DND-41 (cell line): ENCODE data around the gene MRPL53.
A peak's percentile ranks its signal among the peaks of the same experiment; 100 is the strongest.

Experiments
- ATAC-seq: fragments of 200-7000 bp; cut with Tn5 transposase; 3 replicates; pipeline ENCODE4 v1.9.1; 2021; ENCODE audit warnings: low read depth; ENCODE audit not compliant: insufficient read depth
- DNase-seq: peaks from one replicate; pipeline ENCODE4 v3.0.0-alpha.2; 2020
- H2AFZ ChIP-seq: 2 replicates; pipeline ENCODE4 v1.6.0; 2012; ENCODE audit warnings: low read depth, low read length
- H3K27ac ChIP-seq: 2 replicates; pipeline ENCODE4 v1.5.1; 2012; ENCODE audit warnings: low read length, inconsistent platforms
- H3K27me3 ChIP-seq: fragments of 200-600 bp; sonication (generic); 2 replicates; pipeline ENCODE4 v1.6.0; 2012; ENCODE audit warnings: low read length, mild to moderate bottlenecking, inconsistent platforms; ENCODE audit not compliant: insufficient read depth, poor library complexity
- H3K36me3 ChIP-seq: 2 replicates; pipeline ENCODE4 v1.5.1; 2012; ENCODE audit warnings: low read length, inconsistent platforms; ENCODE audit not compliant: insufficient read depth
- H3K4me1 ChIP-seq: 2 replicates; pipeline ENCODE4 v1.5.1; 2012; ENCODE audit warnings: mild to moderate bottlenecking, low read length; ENCODE audit not compliant: insufficient read depth
- H3K4me2 ChIP-seq: 2 replicates; pipeline ENCODE4 v1.6.0; 2012; ENCODE audit warnings: mild to moderate bottlenecking, moderate library complexity, low read length, inconsistent platforms; ENCODE audit not compliant: insufficient read depth
- H3K4me3 ChIP-seq, 2 experiments: fragments of 200-600 bp in 1 of 2; shearing (Covaris generic) in 1 of 2; 2 replicates each; pipeline ENCODE4 v1.5.1; 2012 to 2016; ENCODE audit warnings: inconsistent platforms in 2 of 2, low read length in 2 of 2, mild to moderate bottlenecking in 2 of 2, low read depth in 1 of 2, moderate library complexity in 1 of 2
- H3K79me2 ChIP-seq: 2 replicates; pipeline ENCODE4 v1.6.0; 2012; ENCODE audit warnings: low read length, inconsistent platforms; ENCODE audit not compliant: insufficient read depth
- H3K9ac ChIP-seq: 2 replicates; pipeline ENCODE4 v1.6.0; 2012; ENCODE audit warnings: low read depth, mild to moderate bottlenecking, inconsistent platforms, low read length, moderate library complexity
- H3K9me3 ChIP-seq: 2 replicates; pipeline ENCODE4 v1.5.1; 2012; ENCODE audit warnings: low read length, moderate library complexity, mild to moderate bottlenecking, inconsistent platforms; ENCODE audit not compliant: insufficient read depth, severe bottlenecking
- H4K20me1 ChIP-seq: 2 replicates; pipeline ENCODE4 v1.6.0; 2012; ENCODE audit warnings: low read length; ENCODE audit not compliant: insufficient read depth
- CTCF ChIP-seq: IDR thresholded peaks from 2 replicates; pipeline ENCODE4 v1.5.1; 2012; ENCODE audit warnings: borderline replicate concordance, low read length, moderate library complexity, mild to moderate bottlenecking; ENCODE audit not compliant: poor library complexity, severe bottlenecking; ENCODE audit errors: extremely low read depth
- EZH2 ChIP-seq: IDR thresholded peaks from 3 replicates; pipeline ENCODE4 v1.6.1; 2012; ENCODE audit warnings: borderline replicate concordance, low read depth, mild to moderate bottlenecking, moderate library complexity, low read length, inconsistent platforms; ENCODE audit not compliant: severe bottlenecking

The MRPL53 gene

DNA sequence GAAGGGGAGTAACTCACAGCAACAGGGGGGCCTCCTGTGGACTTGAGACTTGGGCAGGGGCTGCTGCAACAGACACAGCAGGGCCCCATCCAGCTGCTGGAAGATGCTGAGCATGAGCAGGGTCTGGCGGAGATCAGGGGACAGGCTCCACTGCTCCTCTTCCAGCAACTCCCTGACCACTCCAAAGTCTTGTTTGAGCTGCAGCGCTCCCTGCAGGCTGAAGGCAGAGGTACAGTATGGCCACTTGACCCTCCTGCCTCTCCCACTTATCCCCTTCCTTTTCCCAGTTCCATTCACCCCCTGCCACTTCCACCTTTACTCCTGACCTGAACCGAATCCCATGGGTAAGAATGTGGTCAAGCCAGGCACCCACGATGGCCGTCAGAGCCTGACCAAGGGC lies 2.4 kb upstream of the MRPL53 start:
- Histone ChIP-seq H3K36me3 (peaks cover 50% of the 10 kb centered on the region), H3K27me3 (no peaks in the 10 kb centered on the region), H3K4me2 (no peak overlapping the region), H3K4me1 (peaks cover 39% of the 10 kb centered on the region), H3K79me2 (peaks cover 27% of the 10 kb centered on the region), H2AFZ (no peak overlapping the region), H3K27ac (no peak overlapping the region), H3K9me3 (no peaks in the 10 kb centered on the region), H4K20me1 (no peaks in the 10 kb centered on the region), H3K4me3 (no peak overlapping the region), H3K9ac (no peak overlapping the region)
- DNase-seq (no peak), ATAC-seq (no peak)
- peak; percentile 51 for TF ChIP-seq CTCF
- TF ChIP-seq EZH2 = no peak

DNA sequence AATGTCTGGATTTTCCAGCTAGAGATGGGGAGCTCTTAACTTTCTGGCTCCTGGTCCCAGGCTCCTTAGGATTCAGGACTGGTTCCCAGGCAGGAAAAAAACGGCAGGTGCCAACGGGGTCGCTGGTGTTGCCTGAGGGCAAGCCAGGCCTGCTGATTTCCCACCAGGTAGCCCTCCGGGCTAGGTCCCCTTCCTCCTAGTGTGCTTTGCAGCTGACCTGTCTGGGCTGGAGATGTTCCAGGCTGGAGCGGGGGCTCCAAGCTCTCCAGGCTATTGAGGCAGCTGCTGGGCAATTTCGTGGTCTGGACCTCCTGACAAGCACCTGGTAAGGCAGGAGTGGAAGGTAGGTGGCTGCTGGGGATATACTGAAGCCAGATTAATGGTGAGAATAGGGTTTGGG lies 2.0 kb upstream of the MRPL53 start:
- H3K4me3 ChIP-seq = no peak overlapping the region
- DNase-seq (no peak), ATAC-seq (no peak)
- H3K9ac ChIP-seq = no peak overlapping the region
- no peaks in the 10 kb centered on the region for H4K20me1 ChIP-seq
- H3K27me3 ChIP-seq = no peaks in the 10 kb centered on the region
- peaks cover 25% of the 10 kb centered on the region for H3K79me2 ChIP-seq
- H2AFZ ChIP-seq = no peak overlapping the region
- H3K9me3 ChIP-seq = no peaks in the 10 kb centered on the region
- H3K27ac ChIP-seq = no peak overlapping the region
- H3K4me2 ChIP-seq = peak overlapping the region; percentile 29; the same call in 1 of the 2 replicates
- peaks cover 39% of the 10 kb centered on the region for H3K4me1 ChIP-seq
- H3K36me3 ChIP-seq = peaks cover 47% of the 10 kb centered on the region
- TF ChIP-seq EZH2 (no peak), CTCF (no peak)

DNA sequence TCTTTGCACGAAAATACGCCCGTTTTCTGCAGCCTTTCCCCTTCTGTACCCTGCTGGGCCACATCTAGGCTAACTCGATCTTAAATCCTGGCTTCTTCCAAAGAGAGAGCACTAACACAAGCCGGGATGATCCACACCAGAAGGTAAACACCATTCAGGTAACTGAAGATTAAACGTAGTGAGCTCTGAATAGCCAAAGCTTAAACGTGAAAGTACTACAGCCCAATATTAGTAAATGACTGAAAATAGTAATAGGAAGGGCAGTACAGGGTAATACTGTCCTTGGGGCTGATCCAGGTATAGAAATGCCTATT lies 422 bp upstream of the MRPL53 start:
- H3K9ac ChIP-seq = peak overlapping the region; percentile 94
- H3K4me3 ChIP-seq = peak overlapping the region; percentile 86 to 92
- peaks cover 46% of the 10 kb centered on the region for H3K36me3 ChIP-seq
- H4K20me1 ChIP-seq = no peaks in the 10 kb centered on the region
- TF ChIP-seq EZH2 (no peak), CTCF (no peak)
- H3K27me3 ChIP-seq = no peaks in the 10 kb centered on the region
- no peaks in the 10 kb centered on the region for H3K9me3 ChIP-seq
- peaks cover 24% of the 10 kb centered on the region for H3K79me2 ChIP-seq
- ATAC-seq (no peak), DNase-seq (no peak)
- H3K27ac ChIP-seq = peak overlapping the region; percentile 95
- peaks cover 39% of the 10 kb centered on the region for H3K4me1 ChIP-seq
- H3K4me2 ChIP-seq = peak overlapping the region; percentile 83
- H2AFZ ChIP-seq = peak overlapping the region; percentile 97
